Gastroesophageal sphincter (tissue), 3 donors: Measurements from ENCODE around the gene STIL.

Experiments
- CTCF ChIP-seq, 4 experiments: fragments of 200-600 bp in 2 of 4; fragments of 450-650 bp in 2 of 4; sonication (generic) in 1 of 4; IDR thresholded peaks; one replicate each; pipeline ENCODE4 v1.5.1; 2017 to 2019; ENCODE audit warnings: antibody characterized with exemption in 4 of 4, mild to moderate bottlenecking in 2 of 4, moderate library complexity in 2 of 4
- EP300 ChIP-seq: sonication (generic); formaldehyde crosslinking; IDR thresholded peaks from one replicate; pipeline ENCODE4 v1.6.1; 2017; ENCODE audit warnings: antibody characterized with exemption, mild to moderate bottlenecking
- POLR2A ChIP-seq, 2 donors: fragments of 450-650 bp; IDR thresholded peaks; one replicate each; pipeline ENCODE4 v1.6.1; 2017; ENCODE audit warnings: antibody characterized with exemption in 2 of 2, mild to moderate bottlenecking in 2 of 2, moderate library complexity in 1 of 2
- POLR2AphosphoS5 ChIP-seq: sonication (generic); formaldehyde crosslinking; IDR thresholded peaks from one replicate; pipeline ENCODE4 v1.6.1; 2017; ENCODE audit warnings: antibody characterized with exemption

GRCh38 chr1:47229886-47230691 is 83.9 kb downstream of the STIL start:
- TF ChIP-seq POLR2AphosphoS5 (no peak), POLR2A (IDR thresholded peaks at IDR 0.05) (no peak), CTCF (IDR thresholded peaks at IDR 0.05) (no peak), EP300 (no peak)
